Type B pancreatic cell (in vitro differentiated cells): ENCODE measurements around the gene PKIB. TPM values are rescaled to one million over a fixed set of nuclear protein-coding genes. Genes with fewer than 3 reads are reported as not detected.

Source experiments
- DNase-seq: peaks from one replicate; pipeline ENCODE4 v3.0.0; 2021; ENCODE audit warnings: mixed read lengths; ENCODE audit not compliant: unreplicated experiment; ENCODE audit errors: extremely low spot score
- H3K27ac Mint-ChIP-seq: 2 replicates; pipeline ENCODE4 v1.8.0; 2021; ENCODE audit warnings: mild to moderate bottlenecking, mixed read lengths
- H3K27me3 Mint-ChIP-seq: 2 replicates; pipeline ENCODE4 v1.8.0; 2021; ENCODE audit warnings: mixed read lengths
- H3K36me3 Mint-ChIP-seq: 2 replicates; pipeline ENCODE4 v1.8.0; 2021; ENCODE audit warnings: mixed read lengths
- H3K4me1 Mint-ChIP-seq: one replicate; pipeline ENCODE4 v1.8.0; 2021; ENCODE audit warnings: mixed read lengths; ENCODE audit not compliant: unreplicated experiment
- H3K4me3 Mint-ChIP-seq: 2 replicates; pipeline ENCODE4 v1.8.0; 2021; ENCODE audit warnings: mild to moderate bottlenecking, mixed read lengths
- H3K9me3 Mint-ChIP-seq: 2 replicates; pipeline ENCODE4 v1.8.0; 2021; ENCODE audit warnings: mixed read lengths
- total RNA-seq: library from RNA; stranded (reverse); gene quantifications from 2 replicates; pipeline ENCODE4 v1.2.1, GENCODE V29; 2021; ENCODE audit warnings: low replicate concordance
- TF ChIP-seq, protein P1 (sequence below): fragments of 200-600 bp; sonication (generic); conservative IDR thresholded peaks from 2 replicates; pipeline ENCODE4 v1.5.0; 2021; ENCODE audit warnings: antibody characterized with exemption, mild to moderate bottlenecking

PKIB gene
- total RNA-seq, 1 donor from 2014 or later = 31.7 TPM

DNA sequence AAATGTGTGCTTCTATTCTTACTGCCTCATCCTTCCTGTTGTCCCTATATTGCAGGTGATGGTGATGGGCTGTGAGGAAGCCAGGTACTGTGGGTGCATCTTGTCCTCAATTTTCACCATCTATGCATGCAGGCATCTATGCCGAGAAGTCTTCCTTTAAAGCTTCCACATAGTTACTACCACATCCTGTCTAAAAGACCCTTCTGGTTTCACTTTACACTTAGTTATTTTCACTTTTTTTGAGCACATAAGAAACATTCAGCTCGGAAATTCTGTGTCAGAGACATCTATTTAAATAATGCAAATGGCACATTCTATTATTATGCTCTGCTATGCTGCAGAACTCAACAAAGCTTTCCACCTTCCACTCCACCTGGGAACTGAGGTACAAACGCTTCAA, 141.1 kb downstream of the PKIB start:
- H3K27me3 Mint-ChIP-seq = no peaks in the 10 kb centered on the region
- peaks cover 9% of the 10 kb centered on the region for H3K4me1 Mint-ChIP-seq
- DNase-seq = no peak
- TF ChIP-seq, protein P1, sequence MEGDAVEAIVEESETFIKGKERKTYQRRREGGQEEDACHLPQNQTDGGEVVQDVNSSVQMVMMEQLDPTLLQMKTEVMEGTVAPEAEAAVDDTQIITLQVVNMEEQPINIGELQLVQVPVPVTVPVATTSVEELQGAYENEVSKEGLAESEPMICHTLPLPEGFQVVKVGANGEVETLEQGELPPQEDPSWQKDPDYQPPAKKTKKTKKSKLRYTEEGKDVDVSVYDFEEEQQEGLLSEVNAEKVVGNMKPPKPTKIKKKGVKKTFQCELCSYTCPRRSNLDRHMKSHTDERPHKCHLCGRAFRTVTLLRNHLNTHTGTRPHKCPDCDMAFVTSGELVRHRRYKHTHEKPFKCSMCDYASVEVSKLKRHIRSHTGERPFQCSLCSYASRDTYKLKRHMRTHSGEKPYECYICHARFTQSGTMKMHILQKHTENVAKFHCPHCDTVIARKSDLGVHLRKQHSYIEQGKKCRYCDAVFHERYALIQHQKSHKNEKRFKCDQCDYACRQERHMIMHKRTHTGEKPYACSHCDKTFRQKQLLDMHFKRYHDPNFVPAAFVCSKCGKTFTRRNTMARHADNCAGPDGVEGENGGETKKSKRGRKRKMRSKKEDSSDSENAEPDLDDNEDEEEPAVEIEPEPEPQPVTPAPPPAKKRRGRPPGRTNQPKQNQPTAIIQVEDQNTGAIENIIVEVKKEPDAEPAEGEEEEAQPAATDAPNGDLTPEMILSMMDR = no peak
- H3K9me3 Mint-ChIP-seq = peaks cover 5% of the 10 kb centered on the region
- H3K4me3 Mint-ChIP-seq = no peak overlapping the region
- peaks cover 4% of the 10 kb centered on the region for H3K36me3 Mint-ChIP-seq
- no peak overlapping the region for H3K27ac Mint-ChIP-seq

DNA sequence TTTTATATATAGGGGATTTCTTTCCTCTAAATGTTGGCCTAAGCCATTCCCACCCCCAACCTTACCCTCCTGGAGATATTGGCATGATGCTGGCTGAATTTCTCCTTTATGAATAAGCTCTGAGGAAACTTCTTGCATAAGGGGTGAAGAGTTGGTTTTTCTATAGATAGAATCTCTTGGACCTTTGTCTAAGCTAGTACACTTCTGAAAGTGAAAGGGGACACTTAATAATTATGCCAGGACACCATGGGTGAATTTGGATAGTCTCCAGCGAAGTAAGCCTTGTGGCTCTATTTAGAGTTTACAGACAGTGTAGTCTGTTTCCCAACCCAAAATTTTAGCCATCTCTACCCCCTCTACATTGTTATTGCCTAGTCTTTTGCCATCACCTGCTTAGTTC, 142.3 kb downstream of the PKIB start:
- H3K27ac Mint-ChIP-seq = no peak overlapping the region
- peaks cover 10% of the 10 kb centered on the region for H3K9me3 Mint-ChIP-seq
- no peak overlapping the region for H3K4me3 Mint-ChIP-seq
- no peak for DNase-seq
- no peaks in the 10 kb centered on the region for H3K27me3 Mint-ChIP-seq
- H3K4me1 Mint-ChIP-seq = peaks cover 9% of the 10 kb centered on the region
- H3K36me3 Mint-ChIP-seq = peaks cover 4% of the 10 kb centered on the region
- TF ChIP-seq, protein P1 = no peak

DNA sequence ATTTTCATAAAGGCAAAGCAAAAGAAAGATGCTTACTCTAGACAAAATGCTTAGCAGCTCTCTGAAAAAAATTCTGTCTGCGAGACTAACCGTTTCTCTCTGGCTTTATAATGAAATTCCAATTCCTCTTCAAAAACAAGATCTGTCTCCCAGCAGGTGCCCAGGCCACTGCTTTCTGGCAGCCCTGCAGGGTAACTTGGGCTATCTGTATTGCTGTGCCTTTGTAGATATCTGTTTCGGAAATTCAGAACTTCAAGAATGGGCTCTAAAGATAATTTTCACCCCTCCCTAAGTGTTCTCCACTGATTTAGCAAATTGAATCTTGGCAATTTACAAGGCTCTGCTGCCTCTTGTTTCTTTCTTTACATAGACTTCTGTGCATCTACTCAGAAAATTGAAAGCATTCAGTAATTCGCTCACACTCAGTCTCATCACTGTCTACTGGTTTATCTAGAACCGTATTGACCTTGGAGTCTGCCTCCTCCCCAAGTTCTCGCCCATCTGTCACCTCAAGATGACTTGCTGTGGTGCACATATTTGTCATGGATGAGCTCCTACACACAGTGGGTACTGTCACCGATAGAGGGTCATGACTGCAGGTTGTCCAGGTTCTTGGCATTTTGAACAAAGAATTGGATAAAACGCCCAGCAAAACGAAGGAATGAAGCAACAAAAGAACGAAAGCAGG, 142.9 kb downstream of the PKIB start:
- peaks cover 10% of the 10 kb centered on the region for H3K9me3 Mint-ChIP-seq
- TF ChIP-seq, protein P1 = no peak
- no peak for DNase-seq
- H3K27me3 Mint-ChIP-seq = no peaks in the 10 kb centered on the region
- H3K27ac Mint-ChIP-seq = no peak overlapping the region
- H3K4me1 Mint-ChIP-seq = peaks cover 9% of the 10 kb centered on the region
- H3K36me3 Mint-ChIP-seq = peaks cover 4% of the 10 kb centered on the region
- no peak overlapping the region for H3K4me3 Mint-ChIP-seq

DNA sequence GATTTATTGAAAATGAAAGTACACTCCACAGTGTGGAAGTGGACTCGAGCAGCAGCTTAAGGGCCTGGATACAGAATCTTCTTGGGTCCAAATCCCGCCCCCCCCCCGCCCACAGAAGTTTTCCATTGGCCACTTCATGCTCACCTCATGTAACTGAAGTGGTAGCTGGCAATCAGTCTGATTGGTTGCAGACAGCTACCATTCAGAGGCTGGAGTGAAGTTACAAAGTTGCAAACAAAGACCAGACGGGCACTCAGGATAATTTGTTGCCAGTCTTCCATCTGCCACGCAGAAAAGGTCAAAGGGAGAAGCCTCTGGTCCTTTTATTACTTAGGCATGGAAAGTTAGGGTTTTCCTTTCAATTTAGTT, 143.5 kb downstream of the PKIB start:
- Mint-ChIP-seq H3K4me1 (peaks cover 9% of the 10 kb centered on the region), H3K36me3 (peaks cover 4% of the 10 kb centered on the region), H3K27ac (no peak overlapping the region), H3K4me3 (no peak overlapping the region), H3K27me3 (no peaks in the 10 kb centered on the region), H3K9me3 (peaks cover 10% of the 10 kb centered on the region)
- TF ChIP-seq, protein P1 = no peak
- no peak for DNase-seq

DNA sequence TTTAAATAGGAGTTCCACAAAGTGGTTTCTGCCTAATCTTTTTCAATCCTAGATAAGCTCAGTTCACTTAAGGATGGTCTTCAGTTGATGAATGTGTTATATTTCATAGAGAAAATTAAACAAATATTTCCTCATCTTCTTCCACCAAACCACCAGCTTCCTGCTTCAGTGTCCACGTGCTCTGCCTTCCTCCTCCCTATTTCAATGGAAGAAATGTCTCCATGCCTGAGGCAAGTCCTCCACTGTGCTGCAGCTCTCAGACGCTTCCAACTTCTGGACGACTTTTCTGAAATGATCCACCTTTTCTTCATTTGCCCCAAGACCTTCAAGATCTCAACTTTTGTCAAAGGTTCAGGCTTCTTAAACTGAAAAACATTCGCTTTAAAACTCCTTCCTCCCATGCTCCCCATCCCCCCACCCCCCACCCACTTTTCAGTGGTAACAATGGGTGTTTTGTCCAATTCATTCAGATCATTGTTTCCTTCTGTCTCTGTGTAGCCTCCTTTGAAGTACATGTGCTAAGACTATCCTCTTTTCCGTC, 144.1 kb downstream of the PKIB start:
- TF ChIP-seq, protein P1 = no peak
- Mint-ChIP-seq H3K27ac (no peak overlapping the region), H3K27me3 (no peaks in the 10 kb centered on the region), H3K4me1 (peaks cover 9% of the 10 kb centered on the region), H3K4me3 (no peak overlapping the region), H3K36me3 (peaks cover 3% of the 10 kb centered on the region), H3K9me3 (peaks cover 8% of the 10 kb centered on the region)
- no peak for DNase-seq
